ENCODE measurements around the gene POU4F1. TPM values are rescaled to one million over a fixed set of nuclear protein-coding genes. Genes with fewer than 3 reads are reported as not detected.

Gene POU4F1
- total RNA-seq, 1 experiment from 2014 or later = not detected

DNA sequence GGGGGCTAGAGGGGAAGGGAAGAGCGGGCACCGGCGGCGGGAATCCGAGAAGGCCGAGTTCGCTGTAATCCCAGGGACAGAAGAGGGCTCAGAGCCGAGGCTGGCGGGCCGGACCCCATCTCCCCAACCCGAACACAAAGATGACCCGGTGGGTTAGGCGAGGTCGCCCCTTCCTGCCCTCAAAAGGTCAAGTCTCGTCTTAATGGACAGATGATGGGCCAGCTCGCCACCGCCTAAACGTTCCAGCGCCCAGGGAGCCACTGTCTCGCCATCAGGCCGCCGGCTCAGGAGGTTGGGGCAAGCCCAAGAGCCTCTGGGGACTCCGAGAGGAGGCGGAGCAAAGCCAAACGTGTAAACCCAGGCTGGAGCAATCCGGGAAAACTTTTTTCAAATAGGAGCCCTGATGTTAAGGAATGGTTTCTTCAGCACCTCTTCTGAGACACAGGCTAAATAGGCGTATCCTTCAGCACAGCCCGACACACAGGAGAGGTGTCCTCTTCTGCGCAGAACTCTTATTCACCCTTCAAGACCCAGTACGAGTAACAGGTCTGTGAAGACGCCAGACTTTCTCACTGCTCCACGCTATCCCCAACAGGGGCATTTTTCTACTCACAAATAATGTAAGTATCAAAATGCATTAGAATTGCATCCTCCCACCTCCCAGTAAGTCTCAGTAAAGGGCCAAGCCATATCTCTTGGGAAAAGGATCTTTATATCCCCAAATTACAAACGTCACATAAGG is 6.3 kb upstream of the POU4F1 start:
- Histone ChIP-seq H3K79me2 (ENCODE audit: low read length) (no peaks in the 10 kb centered on the region), H3K9me2 (replicated peaks; ENCODE audit: insufficient read depth, low read length) (no peaks in the 10 kb centered on the region), H4K20me1 (ENCODE audit: insufficient read depth, low read depth, low read length) (peaks cover 2% of the 10 kb centered on the region; the same call in 1 of the 2 replicates), H3K9me3 (ENCODE audit: low read length) (no peaks in the 10 kb centered on the region), H3K9ac (ENCODE audit: low read length) (no peak overlapping the region), H3K4me1 (ENCODE audit: low read length) (peaks cover 5% of the 10 kb centered on the region), H3K4me2 (ENCODE audit: low read depth, low read length, poor library complexity, severe bottlenecking) (no peak overlapping the region), H3K36me3 (ENCODE audit: insufficient read depth, low read length) (no peaks in the 10 kb centered on the region), H3K4me3 (ENCODE audit: low read length) (no peak overlapping the region), H3K27ac (ENCODE audit: low read length) (no peak overlapping the region), H3K27me3 (ENCODE audit: low read length) (no peaks in the 10 kb centered on the region), H2AFZ (ENCODE audit: low read length) (no peak overlapping the region)
- DNase-seq = no peak

DNA sequence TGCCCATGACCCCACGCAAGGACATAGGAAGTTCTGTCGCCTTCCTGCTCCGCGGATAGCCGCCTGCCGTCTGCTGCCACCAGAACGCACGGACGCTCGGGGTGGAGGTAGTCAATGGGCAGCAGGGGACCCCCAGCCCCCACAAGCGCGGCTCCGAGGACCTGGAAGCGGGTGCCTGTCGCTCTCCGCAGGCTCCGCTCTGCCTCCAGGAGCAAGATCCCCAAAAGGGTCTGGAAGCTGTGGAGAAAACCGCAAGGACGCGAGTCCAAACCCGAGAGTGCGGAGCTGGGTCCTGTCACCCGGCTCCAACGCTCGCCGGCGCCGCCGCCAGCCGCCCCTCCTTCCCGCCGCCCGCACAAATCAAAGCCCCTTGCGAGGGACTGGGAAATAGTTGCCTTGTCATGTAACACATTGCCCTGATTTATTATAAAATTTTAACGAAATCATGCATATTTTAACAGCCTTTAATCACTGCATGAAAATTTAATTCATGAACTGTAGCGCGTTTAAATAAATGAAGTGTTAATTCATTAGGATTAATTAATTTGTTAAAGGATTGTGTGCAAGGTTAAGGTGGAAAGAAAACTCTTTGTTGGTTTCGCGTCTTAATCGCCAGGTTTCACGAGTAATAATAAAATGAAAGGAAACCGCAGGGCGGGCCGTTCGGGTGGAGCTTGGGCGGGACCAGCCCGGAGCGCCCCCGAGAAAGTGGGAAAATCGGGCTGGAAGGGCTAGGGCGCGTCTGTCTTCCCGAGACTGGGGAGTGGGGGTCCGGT is 5.5 kb upstream of the POU4F1 start:
- H3K4me2 ChIP-seq (ENCODE audit: low read depth, low read length, poor library complexity, severe bottlenecking) = no peak overlapping the region
- no peak for DNase-seq
- no peaks in the 10 kb centered on the region for H3K9me3 ChIP-seq (ENCODE audit: low read length)
- H3K4me1 ChIP-seq (ENCODE audit: low read length) = peaks cover 6% of the 10 kb centered on the region
- H3K9me2 ChIP-seq (replicated peaks; ENCODE audit: insufficient read depth, low read length) = no peaks in the 10 kb centered on the region
- H3K79me2 ChIP-seq (ENCODE audit: low read length) = no peaks in the 10 kb centered on the region
- no peak overlapping the region for H3K27ac ChIP-seq (ENCODE audit: low read length)
- no peak overlapping the region for H2AFZ ChIP-seq (ENCODE audit: low read length)
- H3K27me3 ChIP-seq (ENCODE audit: low read length) = no peaks in the 10 kb centered on the region
- H3K4me3 ChIP-seq (ENCODE audit: low read length) = no peak overlapping the region
- H3K36me3 ChIP-seq (ENCODE audit: insufficient read depth, low read length) = no peaks in the 10 kb centered on the region
- H4K20me1 ChIP-seq (ENCODE audit: insufficient read depth, low read depth, low read length) = no peaks in the 10 kb centered on the region
- H3K9ac ChIP-seq (ENCODE audit: low read length) = no peak overlapping the region

DNA sequence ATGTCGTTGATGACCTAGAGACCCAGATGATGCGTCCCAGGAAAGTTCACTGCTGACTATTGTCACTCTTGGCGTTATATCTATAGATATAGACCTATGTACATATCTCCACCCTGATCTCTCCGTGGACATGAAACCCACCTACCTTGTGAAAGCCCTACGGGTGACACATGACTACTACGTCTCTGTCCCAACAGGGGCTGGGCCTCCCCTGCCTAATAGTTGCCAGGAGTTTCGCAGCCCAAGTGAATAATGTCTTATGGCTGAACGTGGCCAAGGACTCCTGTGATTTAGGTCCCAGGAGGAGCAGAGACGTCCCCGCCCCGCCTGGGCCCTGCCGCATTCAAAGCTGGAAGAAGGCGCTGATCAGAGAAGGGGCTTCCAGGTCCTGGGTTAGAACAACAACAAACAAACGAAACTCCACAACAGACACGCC is 4.9 kb upstream of the POU4F1 start:
- H3K27me3 ChIP-seq (ENCODE audit: low read length) = no peaks in the 10 kb centered on the region
- H2AFZ ChIP-seq (ENCODE audit: low read length) = no peak overlapping the region
- no peaks in the 10 kb centered on the region for H3K79me2 ChIP-seq (ENCODE audit: low read length)
- no peaks in the 10 kb centered on the region for H3K9me3 ChIP-seq (ENCODE audit: low read length)
- H3K27ac ChIP-seq (ENCODE audit: low read length) = no peak overlapping the region
- H3K4me1 ChIP-seq (ENCODE audit: low read length) = peaks cover 6% of the 10 kb centered on the region
- no peaks in the 10 kb centered on the region for H4K20me1 ChIP-seq (ENCODE audit: insufficient read depth, low read depth, low read length)
- no peak overlapping the region for H3K4me2 ChIP-seq (ENCODE audit: low read depth, low read length, poor library complexity, severe bottlenecking)
- no peak overlapping the region for H3K9ac ChIP-seq (ENCODE audit: low read length)
- no peaks in the 10 kb centered on the region for H3K36me3 ChIP-seq (ENCODE audit: insufficient read depth, low read length)
- no peaks in the 10 kb centered on the region for H3K9me2 ChIP-seq (replicated peaks; ENCODE audit: insufficient read depth, low read length)
- no peak overlapping the region for H3K4me3 ChIP-seq (ENCODE audit: low read length)
- DNase-seq = no peak

- H3K36me3 ChIP-seq (ENCODE audit: insufficient read depth, low read length) = no peaks in the 10 kb centered on the region
- H3K4me1 ChIP-seq (ENCODE audit: low read length) = peaks cover 6% of the 10 kb centered on the region
- no peak overlapping the region for H3K27ac ChIP-seq (ENCODE audit: low read length)
- no peak overlapping the region for H3K4me3 ChIP-seq (ENCODE audit: low read length)
- no peaks in the 10 kb centered on the region for H3K9me3 ChIP-seq (ENCODE audit: low read length)
- no peaks in the 10 kb centered on the region for H3K9me2 ChIP-seq (replicated peaks; ENCODE audit: insufficient read depth, low read length)
- H2AFZ ChIP-seq (ENCODE audit: low read length) = no peak overlapping the region
- H3K79me2 ChIP-seq (ENCODE audit: low read length) = no peaks in the 10 kb centered on the region
- H3K27me3 ChIP-seq (ENCODE audit: low read length) = no peaks in the 10 kb centered on the region
- H4K20me1 ChIP-seq (ENCODE audit: insufficient read depth, low read depth, low read length) = no peaks in the 10 kb centered on the region
- no peak overlapping the region for H3K4me2 ChIP-seq (ENCODE audit: low read depth, low read length, poor library complexity, severe bottlenecking)
- DNase-seq = no peak
- no peak overlapping the region for H3K9ac ChIP-seq (ENCODE audit: low read length)
These were observed 4.3 kb upstream of the POU4F1 start for GRCh38 chr13:78607409-78608251.

GRCh38 chr13:78606471-78607408 is 3.4 kb upstream of the POU4F1 start:
- Histone ChIP-seq H3K9me2 (replicated peaks; ENCODE audit: insufficient read depth, low read length) (no peaks in the 10 kb centered on the region), H3K4me2 (ENCODE audit: low read depth, low read length, poor library complexity, severe bottlenecking) (no peak overlapping the region), H3K27me3 (ENCODE audit: low read length) (no peaks in the 10 kb centered on the region), H3K79me2 (ENCODE audit: low read length) (no peaks in the 10 kb centered on the region), H4K20me1 (ENCODE audit: insufficient read depth, low read depth, low read length) (no peaks in the 10 kb centered on the region), H3K9ac (ENCODE audit: low read length) (no peak overlapping the region), H3K4me3 (ENCODE audit: low read length) (no peak overlapping the region), H3K9me3 (ENCODE audit: low read length) (no peaks in the 10 kb centered on the region), H3K27ac (ENCODE audit: low read length) (no peak overlapping the region), H3K36me3 (ENCODE audit: insufficient read depth, low read length) (no peaks in the 10 kb centered on the region), H2AFZ (ENCODE audit: low read length) (no peak overlapping the region), H3K4me1 (ENCODE audit: low read length) (peaks cover 6% of the 10 kb centered on the region)
- DNase-seq = no peak

DNA sequence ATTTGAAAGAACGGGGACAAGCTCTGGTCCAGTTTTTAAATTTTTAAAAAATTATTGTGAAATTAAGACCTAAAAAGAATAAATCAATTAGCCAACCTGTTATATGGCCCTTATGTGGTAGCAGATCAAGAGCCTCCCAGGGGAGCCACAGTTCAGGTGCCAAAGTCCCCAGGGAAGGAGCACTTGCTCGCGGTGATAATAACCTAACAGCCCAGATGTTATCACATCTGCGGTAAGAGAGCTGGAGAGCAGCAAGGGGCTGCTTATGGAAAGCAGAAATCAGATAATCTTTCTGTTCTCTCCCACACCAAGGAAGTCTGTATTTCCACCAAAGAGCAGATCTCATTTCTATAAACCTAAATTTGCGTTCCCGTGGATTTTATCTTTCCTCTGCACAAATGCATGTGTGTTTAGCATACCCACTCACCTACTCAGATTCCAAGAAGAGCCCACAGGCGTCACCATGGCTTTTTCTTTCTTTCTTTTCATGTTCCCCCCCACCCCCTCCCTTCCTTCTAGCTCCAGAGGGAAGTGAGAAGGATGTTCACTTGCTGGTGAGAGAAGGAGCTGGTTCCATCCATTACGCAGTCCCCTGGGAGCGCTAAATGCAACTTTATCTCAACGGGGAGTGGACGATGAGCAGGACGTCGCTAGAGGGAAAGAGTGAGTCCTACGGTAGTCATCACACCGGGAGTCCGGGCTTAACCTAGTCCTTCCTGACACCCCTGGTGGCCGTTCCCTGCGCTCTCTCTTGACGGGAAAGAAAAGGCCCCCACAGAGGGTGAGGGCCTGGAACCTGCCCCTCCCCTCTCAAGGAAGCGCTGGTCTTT is 1.6 kb upstream of the POU4F1 start:
- H3K9me2 ChIP-seq (replicated peaks; ENCODE audit: insufficient read depth, low read length) = no peaks in the 10 kb centered on the region
- H4K20me1 ChIP-seq (ENCODE audit: insufficient read depth, low read depth, low read length) = no peaks in the 10 kb centered on the region
- no peak overlapping the region for H2AFZ ChIP-seq (ENCODE audit: low read length)
- no peak overlapping the region for H3K27ac ChIP-seq (ENCODE audit: low read length)
- peaks cover 6% of the 10 kb centered on the region for H3K4me1 ChIP-seq (ENCODE audit: low read length)
- no peaks in the 10 kb centered on the region for H3K9me3 ChIP-seq (ENCODE audit: low read length)
- no peak overlapping the region for H3K9ac ChIP-seq (ENCODE audit: low read length)
- no peak overlapping the region for H3K4me3 ChIP-seq (ENCODE audit: low read length)
- no peaks in the 10 kb centered on the region for H3K27me3 ChIP-seq (ENCODE audit: low read length)
- H3K4me2 ChIP-seq (ENCODE audit: low read depth, low read length, poor library complexity, severe bottlenecking) = no peak overlapping the region
- peak; percentile 51 for DNase-seq
- no peaks in the 10 kb centered on the region for H3K79me2 ChIP-seq (ENCODE audit: low read length)
- no peaks in the 10 kb centered on the region for H3K36me3 ChIP-seq (ENCODE audit: insufficient read depth, low read length)

DNA sequence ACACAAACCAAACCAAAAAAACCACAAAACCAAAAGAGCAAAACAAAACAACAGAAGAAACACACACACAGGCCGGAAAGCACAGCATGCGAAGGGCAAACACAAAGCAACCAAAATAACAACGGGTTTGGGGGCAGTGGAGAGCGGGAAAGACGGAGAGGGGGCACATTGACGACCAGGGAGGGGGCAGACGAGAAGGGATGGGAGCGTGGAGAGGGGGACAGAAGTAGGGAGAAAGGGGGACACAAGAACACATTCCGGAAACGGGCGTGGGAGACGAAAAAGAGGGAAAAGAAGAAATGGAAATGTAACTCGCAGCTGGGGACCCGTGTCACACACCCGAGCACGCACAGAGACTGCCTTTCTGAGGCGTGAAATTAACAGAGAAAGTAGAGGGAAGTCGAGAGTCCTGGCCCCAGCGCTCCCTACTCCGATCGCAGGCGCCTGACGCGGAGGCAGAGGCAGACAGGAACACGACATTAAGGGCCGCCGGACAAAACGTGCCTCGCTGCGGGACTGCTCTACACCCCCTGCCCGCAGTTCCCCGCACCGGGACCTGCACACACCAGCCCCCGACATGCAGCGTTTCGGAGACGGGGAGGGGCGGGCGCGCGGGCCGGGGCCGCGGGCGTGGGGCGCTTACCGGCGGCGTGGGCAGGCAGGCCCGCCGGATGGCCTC is 652 bp downstream of the POU4F1 start:
- H3K9me2 ChIP-seq (replicated peaks; ENCODE audit: insufficient read depth, low read length) = no peaks in the 10 kb centered on the region
- H3K4me3 ChIP-seq (ENCODE audit: low read length) = no peak overlapping the region
- H3K36me3 ChIP-seq (ENCODE audit: insufficient read depth, low read length) = no peaks in the 10 kb centered on the region
- no peaks in the 10 kb centered on the region for H3K27me3 ChIP-seq (ENCODE audit: low read length)
- H3K9ac ChIP-seq (ENCODE audit: low read length) = no peak overlapping the region
- H3K4me2 ChIP-seq (ENCODE audit: low read depth, low read length, poor library complexity, severe bottlenecking) = no peak overlapping the region
- no peak overlapping the region for H3K27ac ChIP-seq (ENCODE audit: low read length)
- H3K79me2 ChIP-seq (ENCODE audit: low read length) = no peaks in the 10 kb centered on the region
- no peak overlapping the region for H2AFZ ChIP-seq (ENCODE audit: low read length)
- no peaks in the 10 kb centered on the region for H4K20me1 ChIP-seq (ENCODE audit: insufficient read depth, low read depth, low read length)
- peaks cover 6% of the 10 kb centered on the region for H3K4me1 ChIP-seq (ENCODE audit: low read length)
- H3K9me3 ChIP-seq (ENCODE audit: low read length) = no peaks in the 10 kb centered on the region
- no peak for DNase-seq
